ENCODE measurements around the gene TSPAN17. TPM values are rescaled to one million over a fixed set of nuclear protein-coding genes. Genes with fewer than 3 reads are reported as not detected.

Gene TSPAN17
- total RNA-seq, 1 donor from 2014 or later = 57.5 TPM

- peaks cover 3% of the 10 kb centered on the region for H3K4me1 Mint-ChIP-seq (ENCODE audit: unreplicated experiment)
- TF ChIP-seq, protein P1, sequence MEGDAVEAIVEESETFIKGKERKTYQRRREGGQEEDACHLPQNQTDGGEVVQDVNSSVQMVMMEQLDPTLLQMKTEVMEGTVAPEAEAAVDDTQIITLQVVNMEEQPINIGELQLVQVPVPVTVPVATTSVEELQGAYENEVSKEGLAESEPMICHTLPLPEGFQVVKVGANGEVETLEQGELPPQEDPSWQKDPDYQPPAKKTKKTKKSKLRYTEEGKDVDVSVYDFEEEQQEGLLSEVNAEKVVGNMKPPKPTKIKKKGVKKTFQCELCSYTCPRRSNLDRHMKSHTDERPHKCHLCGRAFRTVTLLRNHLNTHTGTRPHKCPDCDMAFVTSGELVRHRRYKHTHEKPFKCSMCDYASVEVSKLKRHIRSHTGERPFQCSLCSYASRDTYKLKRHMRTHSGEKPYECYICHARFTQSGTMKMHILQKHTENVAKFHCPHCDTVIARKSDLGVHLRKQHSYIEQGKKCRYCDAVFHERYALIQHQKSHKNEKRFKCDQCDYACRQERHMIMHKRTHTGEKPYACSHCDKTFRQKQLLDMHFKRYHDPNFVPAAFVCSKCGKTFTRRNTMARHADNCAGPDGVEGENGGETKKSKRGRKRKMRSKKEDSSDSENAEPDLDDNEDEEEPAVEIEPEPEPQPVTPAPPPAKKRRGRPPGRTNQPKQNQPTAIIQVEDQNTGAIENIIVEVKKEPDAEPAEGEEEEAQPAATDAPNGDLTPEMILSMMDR (IDR thresholded peaks at IDR 0.05; ENCODE audit: unreplicated experiment) = no peak
Measured at GRCh38 chr5:176653401-176654385, 6.4 kb downstream of the TSPAN17 start.

GRCh38 chr5:176654856-176655255, 7.6 kb downstream of the TSPAN17 start:
- Mint-ChIP-seq H3K9me3 (ENCODE audit: unreplicated experiment) (no peaks in the 10 kb centered on the region), H3K4me3 (ENCODE audit: unreplicated experiment) (no peak overlapping the region), H3K27ac (ENCODE audit: unreplicated experiment) (no peak overlapping the region)

More at GRCh38 chr5:176653401-176654385, 6.4 kb downstream of the TSPAN17 start:
- peaks cover 20% of the 10 kb centered on the region for H3K36me3 Mint-ChIP-seq (ENCODE audit: low read depth, unreplicated experiment)
- peaks cover 22% of the 10 kb centered on the region for H3K27me3 Mint-ChIP-seq (ENCODE audit: unreplicated experiment)
- H3K4me3 Mint-ChIP-seq (ENCODE audit: unreplicated experiment) = peak overlapping the region; percentile 29
- H3K27ac Mint-ChIP-seq (ENCODE audit: unreplicated experiment) = peak overlapping the region; percentile 21
- no peak for DNase-seq (ENCODE audit: low spot score)
- no peaks in the 10 kb centered on the region for H3K9me3 Mint-ChIP-seq (ENCODE audit: unreplicated experiment)

GRCh38 chr5:176656467-176656990, 9.2 kb downstream of the TSPAN17 start:
- Mint-ChIP-seq H3K9me3 (ENCODE audit: unreplicated experiment) (no peaks in the 10 kb centered on the region), H3K27ac (ENCODE audit: unreplicated experiment) (no peak overlapping the region), H3K4me1 (ENCODE audit: unreplicated experiment) (no peaks in the 10 kb centered on the region), H3K36me3 (ENCODE audit: low read depth, unreplicated experiment) (peaks cover 20% of the 10 kb centered on the region), H3K4me3 (ENCODE audit: unreplicated experiment) (no peak overlapping the region), H3K27me3 (ENCODE audit: unreplicated experiment) (peaks cover 16% of the 10 kb centered on the region)
- TF ChIP-seq, protein P1 (IDR thresholded peaks at IDR 0.05; ENCODE audit: unreplicated experiment) = no peak
- DNase-seq (ENCODE audit: low spot score) = no peak

More at GRCh38 chr5:176654856-176655255, 7.6 kb downstream of the TSPAN17 start:
- TF ChIP-seq, protein P1 (IDR thresholded peaks at IDR 0.05; ENCODE audit: unreplicated experiment) = no peak
- Mint-ChIP-seq H3K36me3 (ENCODE audit: low read depth, unreplicated experiment) (peaks cover 20% of the 10 kb centered on the region), H3K27me3 (ENCODE audit: unreplicated experiment) (peaks cover 22% of the 10 kb centered on the region), H3K4me1 (ENCODE audit: unreplicated experiment) (peaks cover 2% of the 10 kb centered on the region)
- no peak for DNase-seq (ENCODE audit: low spot score)

DNA sequence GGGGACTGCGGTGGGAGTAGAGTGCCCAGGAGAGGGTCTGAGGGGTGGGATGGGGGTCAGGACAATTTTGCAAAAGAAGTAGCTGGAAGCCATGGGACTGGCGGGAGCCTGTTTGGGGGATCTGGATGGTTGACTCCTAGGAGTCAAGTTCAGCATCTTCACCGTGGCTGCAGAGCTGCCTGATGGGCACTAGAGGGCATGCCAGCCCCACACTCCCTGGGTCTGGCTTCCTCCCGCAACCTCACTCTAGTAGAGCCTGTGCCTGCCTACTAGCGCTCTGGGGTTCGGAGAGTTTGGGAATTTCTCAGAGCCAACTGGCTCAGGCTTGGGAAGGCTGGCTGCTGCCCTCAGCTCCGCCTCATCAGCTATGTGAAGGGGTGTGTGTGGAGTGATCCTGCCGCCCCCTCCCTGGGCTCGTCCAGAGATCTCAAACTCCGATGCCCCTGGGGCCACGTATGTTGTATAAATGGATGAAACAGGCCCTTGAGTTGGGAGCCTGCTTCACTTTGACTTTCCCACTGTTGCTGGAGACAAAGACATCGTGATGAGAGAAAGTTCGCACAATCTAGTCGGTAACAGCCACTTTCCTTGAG, 10.8 kb downstream of the TSPAN17 start:
- Mint-ChIP-seq H3K27me3 (ENCODE audit: unreplicated experiment) (peaks cover 11% of the 10 kb centered on the region), H3K9me3 (ENCODE audit: unreplicated experiment) (no peaks in the 10 kb centered on the region), H3K4me3 (ENCODE audit: unreplicated experiment) (no peak overlapping the region), H3K36me3 (ENCODE audit: low read depth, unreplicated experiment) (peaks cover 19% of the 10 kb centered on the region), H3K4me1 (ENCODE audit: unreplicated experiment) (no peaks in the 10 kb centered on the region), H3K27ac (ENCODE audit: unreplicated experiment) (no peak overlapping the region)
- TF ChIP-seq, protein P1 (IDR thresholded peaks at IDR 0.05; ENCODE audit: unreplicated experiment) = peak; percentile 70
- peak; percentile 69 for DNase-seq (ENCODE audit: low spot score)

All from endothelial cell (in vitro differentiated cells).